NCI-H526 (cell line): Measurements from ENCODE around the gene MFAP3.
"Not testable (repeated sequence)": the region's sequence is repeated elsewhere in the genome, so short reads cannot be mapped to it uniquely, and the experiment has no call there.

ENCODE experiments used
- DNase-seq, 2 experiments: peaks; one replicate each; lab custom pipeline; 2025; lab: John Stamatoyannopoulos, UW

Gene MFAP3

DNA sequence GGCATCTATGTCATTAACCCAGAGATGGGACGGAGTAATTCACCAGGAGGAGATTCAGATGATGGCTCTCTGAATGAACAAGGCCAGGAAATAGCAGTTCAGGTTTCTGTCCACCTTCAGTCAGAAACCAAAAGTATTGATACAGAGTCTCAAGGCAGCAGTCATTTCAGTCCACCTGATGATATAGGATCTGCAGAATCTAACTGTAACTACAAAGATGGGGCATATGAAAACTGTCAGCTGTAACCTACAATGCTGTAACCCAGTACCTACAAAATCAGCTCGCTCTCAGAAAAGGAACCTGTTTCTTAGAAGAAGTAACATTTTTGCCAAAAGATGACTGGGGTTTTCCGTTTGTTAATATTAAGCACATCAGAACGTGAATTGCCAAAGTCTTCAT, 14.7 kb downstream of the MFAP3 start:
- no peak for DNase-seq

DNA sequence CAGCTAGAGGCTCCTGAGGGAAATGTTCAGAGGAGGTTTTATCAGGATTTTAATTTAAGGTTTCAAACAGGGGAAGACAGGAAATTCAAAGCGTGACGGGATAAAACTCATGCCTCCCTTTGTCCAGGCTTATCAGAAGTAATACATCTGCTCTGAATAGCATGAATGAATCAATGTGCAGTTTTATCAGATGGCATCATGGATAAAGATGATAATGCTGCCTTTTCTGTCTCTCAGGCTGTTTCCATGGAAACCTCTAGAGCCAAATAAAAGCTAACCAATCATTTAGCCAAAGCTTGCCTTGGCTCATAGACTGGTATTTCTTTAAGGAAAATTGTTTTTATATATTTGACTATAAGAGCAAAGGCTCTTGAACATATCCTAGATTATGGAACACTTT, 16.4 kb downstream of the MFAP3 start:
- DNase-seq: no peak

DNA sequence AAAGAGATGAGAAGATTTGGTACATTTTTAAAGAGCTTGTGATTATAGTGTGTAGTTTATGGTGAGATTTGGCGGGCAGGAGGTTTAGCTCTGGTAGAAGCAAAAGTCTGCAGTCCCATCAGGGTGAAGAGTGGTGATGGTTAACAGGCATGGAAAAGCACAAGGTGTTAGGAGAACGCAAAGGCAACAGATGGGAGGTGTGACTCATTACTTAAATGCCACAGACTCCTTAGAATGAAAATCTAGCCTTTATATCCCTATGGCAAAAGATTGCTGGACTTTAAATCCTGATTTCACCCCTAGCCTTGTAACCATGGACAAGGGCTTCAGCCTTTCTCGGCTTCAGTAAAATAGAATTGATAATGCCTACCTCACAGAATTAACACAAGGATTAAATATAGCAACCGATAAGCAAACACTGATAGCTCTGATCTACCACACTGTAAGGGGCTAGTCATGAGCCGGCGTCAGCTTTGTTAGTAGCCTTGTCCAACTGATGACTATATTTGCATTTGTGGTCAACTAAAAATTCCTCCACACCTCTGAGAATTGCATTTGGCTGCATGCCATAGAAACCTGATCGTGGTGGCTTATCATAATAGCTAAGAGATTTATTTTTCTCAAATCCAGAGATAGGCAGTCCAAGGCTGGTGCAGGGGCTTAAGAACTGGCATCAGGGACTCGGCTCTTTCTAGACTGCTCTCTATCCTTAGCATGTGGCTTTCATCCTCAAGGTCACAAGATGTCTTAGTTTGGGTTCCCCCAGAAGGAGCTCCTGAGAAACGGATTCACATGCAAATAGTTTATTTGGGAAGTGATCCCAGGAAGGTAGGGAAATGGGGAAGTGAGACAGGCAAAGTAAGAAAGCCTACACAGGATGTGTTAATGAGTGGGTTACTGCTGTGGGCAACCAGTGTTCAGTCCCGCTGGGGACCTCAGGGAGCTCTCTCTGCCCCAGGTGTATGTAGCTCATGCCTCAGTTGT, 19.6 kb downstream of the MFAP3 start:
- peak; percentile 67 to 88 for DNase-seq

DNA sequence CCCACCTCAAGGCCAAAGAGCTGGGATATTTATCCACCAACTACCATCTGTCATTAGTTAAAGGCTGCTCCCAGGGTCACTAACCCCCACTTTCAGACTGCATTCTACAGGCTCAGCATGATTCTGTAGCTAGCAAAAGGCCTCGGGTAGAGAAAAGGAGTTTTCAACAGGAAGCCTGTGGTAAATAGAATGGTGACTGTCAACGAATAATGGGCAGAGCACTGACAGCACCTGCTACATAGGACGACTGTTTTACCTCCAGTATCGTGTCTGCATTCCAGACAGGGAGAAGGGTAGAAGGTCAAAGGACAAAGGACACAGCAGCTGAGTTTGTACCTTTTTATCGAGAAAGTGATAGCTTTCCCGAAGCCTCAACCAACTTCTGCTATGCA, 20.3 kb downstream of the MFAP3 start:
- DNase-seq: no peak

DNA sequence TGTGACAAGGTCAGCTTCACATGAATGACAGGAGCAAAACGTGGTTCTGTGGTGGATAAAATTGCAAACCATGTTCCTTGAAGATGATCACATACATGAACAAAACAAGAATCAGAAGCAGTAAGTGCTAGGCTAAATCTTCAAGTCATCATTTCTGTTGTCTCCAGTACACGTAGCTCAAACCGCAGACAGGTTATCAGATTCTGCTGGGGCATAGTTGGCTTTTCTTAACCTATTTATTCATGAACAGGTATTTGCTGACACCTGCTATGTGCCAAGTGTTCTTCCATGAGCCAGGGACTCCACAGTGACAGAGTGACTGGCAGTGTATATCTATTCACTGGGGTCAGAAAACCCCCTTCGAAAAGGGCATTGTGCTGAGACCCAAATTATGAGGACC, 20.8 kb downstream of the MFAP3 start:
- DNase-seq: no peak

DNA sequence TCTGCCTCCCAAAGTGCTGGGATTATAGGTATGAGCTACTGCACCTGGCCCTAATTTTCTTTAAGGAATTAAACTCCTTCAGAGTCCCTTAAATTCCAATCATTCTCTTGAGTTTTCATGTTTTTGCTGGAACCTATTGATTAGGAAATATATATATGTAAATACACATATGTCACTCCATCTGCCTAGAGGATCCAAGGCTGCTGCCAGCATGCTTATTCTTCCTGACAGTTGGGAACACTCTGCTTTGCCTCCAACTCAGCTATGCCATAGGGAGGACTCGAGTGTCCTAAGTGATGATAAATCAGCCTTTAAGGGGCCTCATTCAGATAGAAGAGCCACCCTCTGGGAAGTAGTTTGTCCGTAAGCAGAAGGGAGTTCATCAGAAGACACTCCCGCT, 21.8 kb downstream of the MFAP3 start:
- DNase-seq: no peak

DNA sequence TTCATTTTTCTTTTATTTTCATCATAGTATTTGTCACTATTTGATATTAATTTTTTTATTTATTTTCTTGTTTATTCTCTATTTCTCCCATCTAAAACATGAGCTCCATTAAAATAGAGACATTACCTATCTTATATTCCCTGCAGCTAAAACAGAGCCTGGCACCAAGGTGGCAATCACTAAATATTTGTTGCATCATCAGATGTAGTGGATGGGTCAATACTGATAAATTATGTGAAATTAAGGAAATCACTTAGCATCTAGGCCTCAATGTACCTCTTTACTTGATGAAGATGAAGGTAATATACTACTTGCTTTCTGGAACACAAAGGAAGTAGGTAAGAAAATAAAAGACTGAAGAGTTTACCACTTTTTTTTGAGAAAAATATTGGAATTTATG, 24.6 kb downstream of the MFAP3 start:
- no peak for DNase-seq

DNA sequence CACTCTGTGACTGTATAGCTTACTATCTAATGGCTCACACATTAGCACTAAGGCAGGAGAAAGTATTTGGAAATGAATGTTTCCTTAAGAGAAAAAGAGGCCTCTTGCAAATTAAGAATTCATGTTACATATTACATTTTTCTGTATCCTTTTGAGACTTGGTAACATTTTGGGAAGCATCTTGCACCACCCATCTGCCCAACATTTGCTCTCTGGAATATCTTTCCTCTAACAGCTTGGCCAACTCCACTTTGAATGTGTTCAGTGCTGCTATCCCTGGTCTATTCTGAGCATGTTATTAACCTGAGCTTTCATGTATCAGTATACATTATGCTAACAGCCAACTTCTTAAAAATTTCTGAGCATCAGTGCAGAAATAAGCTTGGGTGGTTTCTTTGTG, 27.2 kb downstream of the MFAP3 start:
- DNase-seq: no peak

DNA sequence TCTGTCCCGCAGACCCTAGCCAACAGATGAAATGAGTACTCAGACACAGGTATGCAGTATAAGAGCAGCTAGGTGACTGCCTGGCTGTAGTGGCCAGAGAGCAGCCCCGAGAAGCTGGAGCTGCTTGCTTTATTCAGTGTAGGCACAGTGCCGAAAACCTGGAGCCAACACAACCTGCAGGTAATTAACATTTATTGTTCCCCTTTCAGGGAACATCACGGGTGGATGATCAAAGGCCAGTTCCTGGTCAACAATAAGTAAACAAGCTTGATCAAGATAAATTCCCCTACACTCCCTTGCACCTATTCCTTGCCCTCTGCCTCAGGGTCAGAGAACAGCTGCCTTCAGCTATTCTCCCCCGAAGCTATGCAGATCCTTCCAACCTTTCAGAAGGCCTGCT, 31.1 kb downstream of the MFAP3 start:
- not testable (repeated sequence) for DNase-seq

DNA sequence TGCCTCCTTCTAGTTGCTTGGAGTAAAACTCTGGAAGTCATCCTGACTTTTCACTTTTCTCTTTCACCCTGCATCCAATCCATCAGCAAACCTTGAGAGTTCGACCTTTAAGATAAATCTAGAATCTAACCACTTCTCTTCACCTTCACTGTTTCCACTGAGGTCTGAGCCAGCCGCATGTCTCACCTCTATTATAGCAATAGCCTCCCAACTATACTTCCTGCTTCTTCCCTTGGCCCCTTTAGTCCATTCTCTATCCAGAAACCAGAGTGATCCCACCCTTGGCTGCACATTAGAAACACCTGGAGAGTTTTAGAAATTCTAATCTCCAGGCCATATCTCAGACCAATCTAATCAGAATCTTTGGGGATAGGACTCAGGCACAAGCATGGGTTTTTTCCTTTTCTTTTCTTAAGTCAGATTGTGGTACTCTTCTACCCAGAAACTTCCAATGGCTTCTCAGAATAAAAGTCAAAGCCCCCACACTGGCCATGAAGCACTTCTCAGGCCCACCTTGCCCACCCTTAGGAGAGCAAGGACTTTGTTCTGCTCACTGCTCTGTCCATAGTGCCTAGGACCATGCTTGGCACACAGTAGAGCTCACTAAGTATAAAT, 33.1 kb downstream of the MFAP3 start:
- no peak for DNase-seq

DNA sequence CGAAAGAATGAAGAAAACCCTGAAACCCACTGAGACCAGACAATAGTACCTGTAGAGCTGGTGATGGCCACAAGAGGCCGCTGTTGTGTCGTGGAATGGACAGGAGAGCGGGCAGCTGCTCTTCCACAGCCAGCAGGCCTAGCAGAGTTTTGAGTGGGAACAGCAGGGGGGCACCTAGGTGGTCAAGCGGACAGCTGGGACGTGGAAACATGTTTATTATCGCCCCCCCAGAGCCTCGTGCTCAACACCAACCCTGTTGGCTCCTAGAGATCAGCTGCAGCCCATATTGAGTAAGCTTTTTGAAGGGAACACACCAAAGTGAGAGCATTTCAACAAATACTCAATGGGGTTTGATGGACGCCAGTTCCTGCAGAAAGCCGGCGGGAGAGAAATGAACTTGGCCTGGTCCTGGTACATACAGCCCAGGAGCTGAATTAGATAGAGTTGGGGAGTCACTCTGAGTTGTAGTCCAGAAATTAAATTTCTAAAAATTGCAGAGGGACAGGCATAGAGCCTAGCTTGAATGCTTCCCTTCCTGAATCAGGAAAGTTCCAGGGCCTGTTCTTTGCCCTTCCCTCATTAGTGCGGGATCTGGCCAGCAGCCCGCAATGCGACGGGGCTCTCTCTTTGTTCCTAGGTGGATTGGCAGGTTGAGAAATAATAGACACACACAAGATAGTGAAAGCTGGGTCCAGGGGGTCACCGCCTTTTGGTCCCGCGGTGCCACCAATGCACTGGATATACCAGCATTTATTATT, 33.8 kb downstream of the MFAP3 start:
- peak in 1 of 2 experiments; percentile 76 for DNase-seq

DNA sequence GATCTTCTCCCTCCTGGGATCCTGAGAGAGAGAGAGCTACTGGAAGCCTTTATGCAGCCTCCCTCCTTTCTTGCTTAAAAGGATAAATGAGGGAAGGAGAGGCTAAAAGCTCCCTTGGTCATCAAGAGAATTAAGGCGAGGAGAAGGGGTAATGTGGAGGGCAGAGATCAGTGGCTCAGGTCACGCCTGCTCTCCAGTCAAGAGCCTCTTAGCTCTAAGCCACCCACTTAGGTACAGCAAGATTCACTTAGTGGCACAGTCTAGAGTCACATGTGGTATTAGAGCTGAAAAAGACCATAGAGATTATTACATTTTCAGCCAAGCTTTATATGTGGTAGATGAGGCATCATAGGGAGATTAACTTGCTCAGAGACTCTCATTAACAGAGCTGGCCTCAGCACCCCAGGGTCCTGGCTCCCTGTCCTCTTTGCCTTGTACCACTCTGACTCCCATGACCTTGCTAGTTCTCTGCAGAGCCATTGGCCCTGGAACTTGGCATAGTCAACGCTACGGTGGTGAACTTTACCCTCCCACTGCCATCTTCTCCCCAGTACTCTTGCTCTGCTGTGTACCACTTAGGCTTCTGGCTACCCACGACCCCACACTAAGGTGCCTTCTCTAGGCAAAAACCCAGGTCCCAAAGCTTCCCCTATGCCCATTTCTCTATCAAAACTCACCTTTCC, 37.6 kb downstream of the MFAP3 start:
- DNase-seq: no peak

DNA sequence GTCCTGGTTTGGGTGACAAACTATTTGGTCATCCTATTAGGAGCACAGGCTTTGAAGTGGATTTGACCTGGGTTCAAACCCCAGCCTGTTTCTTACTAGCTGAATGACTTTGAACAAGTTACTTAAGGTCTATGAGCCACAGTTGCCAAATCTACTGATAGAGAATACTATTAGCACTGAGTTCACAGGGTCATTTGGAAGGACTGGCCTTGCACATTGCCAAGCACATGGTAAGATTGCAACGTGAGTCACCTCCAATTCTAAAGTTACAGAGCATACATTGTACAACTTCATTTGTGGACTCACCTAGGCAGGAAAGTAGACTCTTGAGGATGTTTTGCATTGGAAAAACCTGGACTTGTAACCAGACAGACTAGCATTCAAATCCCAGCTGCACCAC, 38.9 kb downstream of the MFAP3 start:
- no peak for DNase-seq

DNA sequence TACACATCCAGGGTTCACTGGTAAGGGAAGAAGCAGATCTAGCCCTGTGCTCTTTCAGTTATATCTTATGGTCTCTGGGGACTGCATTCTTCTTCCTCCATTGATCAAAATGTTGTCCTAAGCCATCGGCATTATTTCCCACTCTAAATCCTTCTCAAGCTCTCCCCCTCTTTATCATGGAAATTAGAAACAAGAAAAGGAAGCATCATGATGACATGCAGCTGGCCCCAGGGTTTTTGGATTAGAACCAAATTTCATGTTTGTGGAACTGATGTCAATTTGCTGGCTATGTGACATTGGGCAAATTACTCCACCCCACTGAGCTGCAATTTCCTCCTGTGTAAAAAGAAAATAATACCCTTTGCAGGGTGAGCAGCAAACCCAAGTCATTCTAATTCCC, 39.5 kb downstream of the MFAP3 start:
- no peak for DNase-seq

DNA sequence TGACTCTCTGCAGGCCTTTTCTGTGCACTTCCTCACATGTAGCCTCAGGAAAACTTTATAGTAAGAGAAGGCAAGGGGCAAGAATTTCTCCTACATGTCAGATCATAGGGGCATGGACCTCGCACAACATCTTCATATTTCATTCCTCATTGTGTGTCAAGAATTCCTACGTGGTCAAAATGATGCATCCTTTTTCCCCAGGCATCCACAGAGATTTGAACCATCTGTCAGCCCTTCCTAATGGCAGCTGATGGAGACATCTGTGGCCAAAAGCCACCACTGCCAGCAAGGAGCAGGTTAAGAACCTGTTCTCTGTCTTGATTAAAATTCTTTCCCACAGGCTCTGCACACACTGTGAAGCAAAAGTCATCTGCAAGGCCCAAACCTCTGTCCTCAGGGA, 42.5 kb downstream of the MFAP3 start:
- DNase-seq: no peak

DNA sequence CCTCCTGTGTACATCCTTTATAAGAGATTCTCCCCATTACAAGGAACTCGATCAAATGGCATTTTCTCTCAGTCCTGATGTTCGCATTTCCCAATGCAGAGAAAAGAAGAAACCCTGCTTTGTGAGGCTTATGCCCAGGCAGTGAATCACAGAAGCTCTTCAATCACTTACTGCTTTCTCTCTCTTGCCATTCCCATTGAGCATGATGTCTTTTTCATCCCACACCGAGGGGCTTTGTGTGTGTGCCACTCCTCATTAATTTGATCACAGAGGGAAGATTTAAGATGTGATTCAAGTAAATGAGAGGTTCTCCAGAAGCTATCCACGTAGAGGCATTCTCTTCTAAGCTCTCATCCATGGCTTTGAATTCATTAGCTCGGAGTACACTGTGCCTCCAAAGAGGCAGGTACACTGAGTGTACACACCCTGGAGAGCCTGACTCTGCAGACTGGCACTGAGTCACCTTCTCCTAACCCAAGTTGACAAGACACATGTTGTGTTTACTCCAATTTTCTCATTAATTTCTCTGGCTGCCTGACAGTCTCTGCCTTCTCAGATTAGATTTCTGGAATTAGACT, 45.4 kb downstream of the MFAP3 start:
- DNase-seq: no peak

DNA sequence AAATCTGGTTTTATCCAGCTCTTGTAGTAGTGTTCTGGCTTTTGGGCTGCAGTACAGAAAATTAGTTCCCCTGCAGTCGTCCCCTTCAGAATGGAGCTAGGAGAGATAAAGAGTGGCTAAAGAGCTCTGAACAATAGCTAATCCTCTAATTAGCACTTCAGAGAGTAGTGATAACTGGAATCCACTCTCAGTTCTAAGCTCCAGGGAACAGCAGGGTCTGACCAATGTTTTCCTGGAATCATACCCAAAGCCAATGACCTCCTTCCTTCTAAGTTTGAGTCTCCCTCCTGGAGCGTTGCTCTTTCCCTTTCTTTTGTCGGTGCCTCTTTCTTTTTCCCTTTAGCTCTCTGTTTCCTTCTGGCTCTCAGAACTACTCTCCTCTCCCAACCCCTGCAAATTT, 47.4 kb downstream of the MFAP3 start:
- no peak for DNase-seq

DNA sequence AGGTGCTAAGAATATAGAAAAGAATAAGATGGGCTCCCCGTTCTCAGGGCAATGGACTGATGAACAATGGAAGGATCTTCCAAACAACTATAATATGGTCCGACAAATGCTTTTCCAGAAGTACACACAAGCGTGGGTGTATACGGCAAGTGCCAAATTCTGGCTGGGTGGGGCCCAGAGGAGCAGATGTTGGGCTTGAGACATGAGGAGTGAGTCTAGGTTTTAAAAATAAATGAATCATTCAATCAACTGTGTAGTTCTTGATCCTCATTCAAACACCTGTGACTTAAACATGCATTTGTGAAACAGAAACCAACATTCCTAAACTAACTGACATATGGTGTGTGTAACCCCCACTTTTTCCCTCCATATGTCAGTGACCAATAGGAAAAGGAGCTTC, 47.9 kb downstream of the MFAP3 start:
- DNase-seq: no peak

DNA sequence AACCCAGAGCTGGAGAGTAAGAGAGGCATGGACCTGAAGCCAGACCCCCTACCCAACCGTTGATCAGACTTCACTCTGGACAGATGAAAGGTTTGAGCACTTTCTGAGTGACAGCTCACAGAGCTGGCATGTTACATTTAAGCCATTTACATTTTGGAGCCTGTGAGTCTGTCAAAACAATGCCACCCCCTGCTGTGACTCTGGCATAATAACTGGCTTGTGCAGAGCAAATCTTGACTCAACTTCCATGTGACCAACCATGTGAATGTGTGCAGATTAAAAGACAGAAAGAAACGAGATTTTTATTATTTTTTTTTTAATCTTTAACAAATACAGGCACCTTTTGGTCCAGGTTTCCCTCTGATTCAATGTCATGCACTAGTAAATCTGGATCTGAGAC, 48.5 kb downstream of the MFAP3 start:
- DNase-seq: no peak

DNA sequence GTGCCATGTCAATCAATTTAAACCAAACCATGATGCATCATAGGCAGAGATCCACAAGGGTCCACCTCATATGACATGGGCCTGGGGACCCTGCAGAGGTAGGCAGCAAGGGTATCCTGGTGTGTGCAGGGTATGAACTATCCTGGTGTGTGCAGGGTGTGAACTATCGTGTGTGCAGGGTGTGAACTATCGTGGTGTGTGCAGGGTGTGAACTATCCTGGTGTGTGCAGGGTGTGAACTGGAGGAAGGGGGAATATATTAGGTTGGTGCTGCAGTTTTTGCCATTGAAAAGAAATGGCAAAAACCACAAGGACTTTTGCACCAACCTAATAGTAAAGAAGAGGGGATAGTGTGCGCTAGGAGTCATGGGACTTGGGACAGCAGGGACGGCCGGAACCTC, 50.0 kb downstream of the MFAP3 start:
- no peak for DNase-seq

DNA sequence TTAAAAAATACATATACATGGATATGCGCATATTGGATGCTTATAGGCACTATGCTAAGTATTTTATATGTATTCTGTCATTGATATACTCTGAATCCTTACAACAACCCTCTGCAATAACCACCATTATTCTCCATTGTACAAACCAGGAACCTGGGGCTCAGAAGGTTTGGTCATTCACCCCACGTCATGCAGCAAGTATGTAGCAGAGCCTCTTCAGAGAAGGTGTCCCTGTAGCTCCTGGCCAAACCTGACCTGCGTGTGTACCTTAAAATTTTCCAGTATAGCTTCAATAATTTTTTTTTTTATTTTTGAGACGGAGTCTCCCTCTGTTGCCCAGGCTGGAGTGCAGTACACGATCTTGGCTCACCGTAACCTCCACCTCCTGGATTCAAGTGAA, 51.9 kb downstream of the MFAP3 start:
- DNase-seq: no peak
